GM21447 (cell line): ENCODE data around the gene MTG2.

ENCODE experiments used
- ATAC-seq: cut with Tn5 transposase; IDR thresholded peaks from one replicate; pipeline ENCODE4 v1.9.1; 2021; ENCODE audit not compliant: unreplicated experiment

The MTG2 gene

GRCh38 chr20:62243106-62243505 is 60.3 kb downstream of the MTG2 start:
- no peak for ATAC-seq

GRCh38 chr20:62243906-62244515 is 61.2 kb downstream of the MTG2 start:
- ATAC-seq = no peak

- no peak for ATAC-seq
These were observed 61.8 kb downstream of the MTG2 start for GRCh38 chr20:62244644-62245108.

GRCh38 chr20:62245911-62246280 is 63.1 kb downstream of the MTG2 start:
- no peak for ATAC-seq

GRCh38 chr20:62246431-62246830 is 63.6 kb downstream of the MTG2 start:
- no peak for ATAC-seq

GRCh38 chr20:62246872-62247652 is 64.2 kb downstream of the MTG2 start:
- ATAC-seq = no peak

GRCh38 chr20:62248890-62249560 is 66.2 kb downstream of the MTG2 start:
- ATAC-seq = no peak

GRCh38 chr20:62252342-62252966 is 69.6 kb downstream of the MTG2 start:
- ATAC-seq = no peak
